HG02759 (cell line): ENCODE results near the gene FAM185A.
"Not testable (repeated sequence)": the region's sequence is repeated elsewhere in the genome, so short reads cannot be mapped to it uniquely, and the experiment has no call there.

ENCODE experiments used
- ATAC-seq: cut with Tn5 transposase; IDR thresholded peaks from one replicate; pipeline ENCODE4 v1.9.1; 2021; ENCODE audit warnings: mild to moderate bottlenecking, moderate library complexity; ENCODE audit not compliant: unreplicated experiment

Gene FAM185A

GRCh38 chr7:102828286-102828685, 79.5 kb downstream of the FAM185A start:
- ATAC-seq: no peak

GRCh38 chr7:102829075-102829474, 80.3 kb downstream of the FAM185A start:
- ATAC-seq: no peak

- no peak for ATAC-seq
Measured at GRCh38 chr7:102830197-102830596, 81.4 kb downstream of the FAM185A start.

GRCh38 chr7:102832674-102833073, 83.9 kb downstream of the FAM185A start:
- ATAC-seq: no peak

GRCh38 chr7:102833343-102833742, 84.5 kb downstream of the FAM185A start:
- ATAC-seq: no peak

- ATAC-seq: no peak
Measured at GRCh38 chr7:102834466-102834865, 85.7 kb downstream of the FAM185A start.

GRCh38 chr7:102834999-102835398, 86.2 kb downstream of the FAM185A start:
- peak; percentile 96 for ATAC-seq

GRCh38 chr7:102836191-102836919, 87.6 kb downstream of the FAM185A start:
- no peak for ATAC-seq

- no peak for ATAC-seq
Measured at GRCh38 chr7:102836977-102837376, 88.2 kb downstream of the FAM185A start.

GRCh38 chr7:102837802-102838201, 89.0 kb downstream of the FAM185A start:
- ATAC-seq: no peak

GRCh38 chr7:102838572-102839101, 89.8 kb downstream of the FAM185A start:
- not testable (repeated sequence) for ATAC-seq

- no peak for ATAC-seq
Measured at GRCh38 chr7:102840404-102840803, 91.6 kb downstream of the FAM185A start.

GRCh38 chr7:102841290-102841689, 92.5 kb downstream of the FAM185A start:
- ATAC-seq: no peak

GRCh38 chr7:102842284-102842683, 93.5 kb downstream of the FAM185A start:
- ATAC-seq: no peak

- peak; percentile 89 for ATAC-seq
Measured at GRCh38 chr7:102843850-102844249, 95.1 kb downstream of the FAM185A start.

GRCh38 chr7:102845346-102845745, 96.5 kb downstream of the FAM185A start:
- no peak for ATAC-seq

GRCh38 chr7:102849079-102849478, 100.3 kb downstream of the FAM185A start:
- ATAC-seq: no peak

- ATAC-seq: no peak
Measured at GRCh38 chr7:102849538-102849937, 100.7 kb downstream of the FAM185A start.

- ATAC-seq: no peak
Measured at GRCh38 chr7:102856036-102856435, 107.2 kb downstream of the FAM185A start.
